Colonic mucosa (tissue), 4 donors: ENCODE results near the gene PFKP. TPM values are rescaled to one million over a fixed set of nuclear protein-coding genes. Genes with fewer than 3 reads are reported as not detected.

ENCODE experiments used
- DNase-seq: peaks from one replicate; pipeline ENCODE4 v3.0.0-alpha.2; 2020
- H3K27ac ChIP-seq: fragments of 200-600 bp; one replicate; pipeline ENCODE4 v1.8.0; 2021
- H3K27me3 ChIP-seq: fragments of 200-600 bp; one replicate; pipeline ENCODE4 v1.8.0; 2021
- H3K36me3 ChIP-seq: fragments of 200-600 bp; one replicate; pipeline ENCODE4 v1.8.0; 2021
- H3K4me1 ChIP-seq: fragments of 200-600 bp; one replicate; pipeline ENCODE4 v1.8.0; 2021; ENCODE audit warnings: mild to moderate bottlenecking
- H3K4me3 ChIP-seq: fragments of 200-600 bp; one replicate; pipeline ENCODE4 v1.8.0; 2021
- H3K9ac ChIP-seq, 2 donors: one replicate each; pipeline ENCODE4 v1.7.0; 2013; ENCODE audit warnings: control low read depth in 2 of 2, low read depth in 2 of 2, low read length in 2 of 2
- H3K9me3 ChIP-seq: fragments of 200-600 bp; one replicate; pipeline ENCODE4 v1.8.0; 2021
- intact Hi-C: fragments of 100-400 bp; cut with DNase I; formaldehyde crosslinking; loops from one replicate; pipeline ENCODE4 v1.14.1; 2022
- total RNA-seq, 2 donors: library from RNA; stranded (reverse); fragmentation: NEBNext Ultra II Directional in 1 of 2; extraction: Animal tissue kit (Norgen Biotek cat#: 25700) in 1 of 2; gene quantifications; one replicate each; pipeline ENCODE4 v1.2.1, GENCODE V29; 2021
- TF ChIP-seq, protein P1 (sequence below): fragments of 200-600 bp; IDR thresholded peaks from one replicate; pipeline ENCODE4 v1.8.0; 2022; ENCODE audit warnings: antibody characterized with exemption, mild to moderate bottlenecking
- donor health status: healthy.
- donor health status: DM: no; HTN: no; CAD: no.
- donor health status: DM: no; HTN: no; CAD: no.

PFKP gene
- total RNA-seq, 2 donors from 2014 or later, result 134 to 209 TPM

- Histone ChIP-seq H3K4me1 (no peaks in the 10 kb centered on the region), H3K9me3 (no peaks in the 10 kb centered on the region), H3K9ac (no peak overlapping the region), H3K4me3 (no peak overlapping the region), H3K27me3 (no peaks in the 10 kb centered on the region), H3K36me3 (peaks cover 9% of the 10 kb centered on the region), H3K27ac (no peak overlapping the region)
- TF ChIP-seq, protein P1, sequence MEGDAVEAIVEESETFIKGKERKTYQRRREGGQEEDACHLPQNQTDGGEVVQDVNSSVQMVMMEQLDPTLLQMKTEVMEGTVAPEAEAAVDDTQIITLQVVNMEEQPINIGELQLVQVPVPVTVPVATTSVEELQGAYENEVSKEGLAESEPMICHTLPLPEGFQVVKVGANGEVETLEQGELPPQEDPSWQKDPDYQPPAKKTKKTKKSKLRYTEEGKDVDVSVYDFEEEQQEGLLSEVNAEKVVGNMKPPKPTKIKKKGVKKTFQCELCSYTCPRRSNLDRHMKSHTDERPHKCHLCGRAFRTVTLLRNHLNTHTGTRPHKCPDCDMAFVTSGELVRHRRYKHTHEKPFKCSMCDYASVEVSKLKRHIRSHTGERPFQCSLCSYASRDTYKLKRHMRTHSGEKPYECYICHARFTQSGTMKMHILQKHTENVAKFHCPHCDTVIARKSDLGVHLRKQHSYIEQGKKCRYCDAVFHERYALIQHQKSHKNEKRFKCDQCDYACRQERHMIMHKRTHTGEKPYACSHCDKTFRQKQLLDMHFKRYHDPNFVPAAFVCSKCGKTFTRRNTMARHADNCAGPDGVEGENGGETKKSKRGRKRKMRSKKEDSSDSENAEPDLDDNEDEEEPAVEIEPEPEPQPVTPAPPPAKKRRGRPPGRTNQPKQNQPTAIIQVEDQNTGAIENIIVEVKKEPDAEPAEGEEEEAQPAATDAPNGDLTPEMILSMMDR, result no peak
- no peak for DNase-seq
- intact Hi-C loops, result no loop called here
Observed at GRCh38 chr10:3135006-3135405, 67.7 kb downstream of the PFKP start.

- no peak for DNase-seq
- Histone ChIP-seq H3K27ac (no peak overlapping the region), H3K36me3 (peaks cover 9% of the 10 kb centered on the region), H3K4me3 (no peak overlapping the region), H3K27me3 (no peaks in the 10 kb centered on the region), H3K4me1 (no peaks in the 10 kb centered on the region), H3K9me3 (no peaks in the 10 kb centered on the region), H3K9ac (no peak overlapping the region)
- intact Hi-C loops, result no loop called here
- TF ChIP-seq, protein P1, result no peak
Observed at GRCh38 chr10:3136336-3136735, 69.0 kb downstream of the PFKP start.

DNA sequence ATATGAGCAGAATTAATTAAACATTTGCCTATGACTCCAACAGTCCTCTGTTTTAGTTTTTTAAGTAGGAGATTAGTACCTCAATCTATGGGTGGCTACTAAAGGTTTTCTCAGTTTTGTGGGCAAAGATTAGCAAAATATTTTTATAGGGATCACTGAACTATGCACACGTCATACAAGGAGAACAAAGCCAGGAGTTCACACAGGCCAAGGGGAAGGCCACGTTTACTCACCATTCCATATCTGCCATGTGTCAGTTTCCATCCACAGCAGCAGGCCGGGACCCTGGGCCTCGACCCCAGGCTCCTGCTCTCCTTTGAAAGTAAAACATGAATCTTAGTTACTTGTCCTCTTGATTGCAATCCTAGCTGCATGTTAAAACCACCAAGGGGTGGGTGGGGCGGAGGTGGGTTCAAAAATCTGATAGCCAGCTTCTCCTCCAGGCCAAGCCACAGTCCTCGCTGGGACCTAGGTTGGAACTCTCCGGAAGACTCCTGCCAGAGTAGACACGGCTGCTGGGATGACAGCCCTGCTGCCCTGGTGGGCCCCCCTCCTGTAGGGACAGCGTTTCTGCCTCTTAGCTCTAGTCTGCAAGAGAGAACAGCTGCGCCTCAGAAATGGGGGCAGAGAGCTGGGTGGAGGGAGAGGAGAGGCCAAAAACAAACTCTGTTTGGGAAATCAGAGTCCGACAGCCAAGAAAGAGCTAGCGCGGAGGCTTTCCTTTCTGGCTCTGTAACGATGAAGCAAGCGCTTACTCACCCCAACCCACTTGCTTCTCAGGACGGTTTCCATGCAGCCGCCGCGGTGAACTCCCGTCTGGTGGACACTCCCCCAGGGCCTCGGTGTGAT is 69.6 kb downstream of the PFKP start:
- no peaks in the 10 kb centered on the region for H3K9me3 ChIP-seq
- peaks cover 9% of the 10 kb centered on the region for H3K36me3 ChIP-seq
- intact Hi-C loops, result no loop called here
- H3K27ac ChIP-seq, result no peak overlapping the region
- H3K4me1 ChIP-seq, result no peaks in the 10 kb centered on the region
- peak; percentile 47 for DNase-seq
- H3K4me3 ChIP-seq, result no peak overlapping the region
- no peaks in the 10 kb centered on the region for H3K27me3 ChIP-seq
- H3K9ac ChIP-seq, result no peak overlapping the region
- TF ChIP-seq, protein P1, result no peak

DNA sequence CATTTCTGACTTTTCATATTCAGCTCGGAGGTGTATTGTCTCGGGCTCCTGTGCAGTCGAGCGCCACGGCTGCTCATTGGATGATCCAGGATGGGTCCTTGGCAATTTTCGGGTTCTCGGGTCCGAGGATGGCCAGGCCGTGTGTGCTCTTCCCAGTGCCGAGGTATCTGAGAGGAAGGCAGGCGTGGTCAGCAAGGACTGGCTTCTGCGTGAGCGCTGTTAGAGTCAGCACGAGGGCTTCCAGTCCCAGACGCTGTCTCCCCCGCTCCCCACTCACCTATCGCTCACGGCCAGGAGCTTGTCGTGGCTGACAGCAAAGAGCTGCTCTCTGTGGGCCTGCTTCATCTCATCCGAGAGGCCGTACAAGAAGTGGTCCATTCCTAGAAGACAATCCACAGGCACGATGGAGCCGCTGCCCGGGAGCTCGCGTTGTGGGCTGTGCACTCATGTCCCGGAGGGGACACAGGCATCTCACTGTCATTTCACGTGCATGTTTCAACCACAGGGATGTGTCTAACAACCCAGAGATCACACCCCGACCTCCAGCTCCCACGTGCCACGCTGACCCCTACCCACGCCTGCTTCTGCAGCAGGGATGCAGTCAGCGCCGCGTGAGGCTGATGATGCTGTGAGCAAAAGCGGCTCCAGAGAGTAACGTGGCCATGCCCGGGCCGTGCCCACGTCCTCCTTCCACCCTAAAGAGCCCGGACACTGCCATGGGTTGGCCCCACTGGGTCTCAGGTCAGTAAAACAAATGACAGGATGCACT is 70.8 kb downstream of the PFKP start:
- H3K27ac ChIP-seq, result no peak overlapping the region

DNA sequence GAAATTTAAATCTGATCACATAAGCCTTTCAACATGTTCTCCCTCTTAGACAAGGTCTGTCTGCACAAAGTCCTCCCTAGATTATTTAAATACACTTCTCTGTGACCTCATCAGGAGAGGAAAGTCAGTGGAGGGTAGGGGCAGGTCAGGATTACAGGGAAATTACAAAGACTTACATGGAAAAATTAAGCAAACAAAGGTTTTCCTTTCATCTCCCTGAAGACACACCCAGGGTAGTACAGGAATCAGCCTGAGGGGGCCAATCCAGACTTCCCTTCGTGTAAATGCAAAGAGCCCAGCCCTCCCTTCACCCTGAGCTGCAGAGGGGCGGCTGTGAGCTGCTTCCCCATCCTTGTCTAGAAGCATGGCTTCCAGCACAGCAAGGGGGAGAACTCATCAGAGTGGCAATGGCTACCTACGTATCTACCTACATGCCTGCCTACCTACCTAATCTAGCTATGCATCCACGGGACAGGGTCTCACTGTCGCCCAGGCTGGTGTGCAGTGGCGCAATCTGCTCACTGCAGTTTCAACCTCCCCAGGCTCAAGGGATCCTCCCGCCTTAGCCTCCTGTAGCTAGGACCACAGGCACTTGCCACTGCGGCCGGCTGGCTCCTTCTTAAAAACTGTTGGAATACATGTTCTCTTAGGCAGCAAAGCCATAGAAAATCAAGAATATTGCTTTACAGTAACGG is 72.0 kb downstream of the PFKP start:
- Histone ChIP-seq H3K27me3 (no peaks in the 10 kb centered on the region), H3K9ac (no peak overlapping the region), H3K4me1 (no peaks in the 10 kb centered on the region), H3K4me3 (no peak overlapping the region), H3K27ac (no peak overlapping the region), H3K36me3 (peaks cover 9% of the 10 kb centered on the region), H3K9me3 (no peaks in the 10 kb centered on the region)
- DNase-seq, result no peak
- intact Hi-C loops, result no loop called here
- TF ChIP-seq, protein P1, result no peak

More for the DNA sequence above, 70.8 kb downstream of the PFKP start:
- Histone ChIP-seq H3K4me3 (no peak overlapping the region), H3K4me1 (no peaks in the 10 kb centered on the region), H3K36me3 (peaks cover 9% of the 10 kb centered on the region), H3K9me3 (no peaks in the 10 kb centered on the region), H3K27me3 (no peaks in the 10 kb centered on the region), H3K9ac (no peak overlapping the region)
- intact Hi-C loops, result no loop called here
- no peak for DNase-seq
- TF ChIP-seq, protein P1, result no peak
